A549 (cell line): ENCODE results near the gene GBP4. TPM values are rescaled to one million over a fixed set of nuclear protein-coding genes. Genes with fewer than 3 reads are reported as not detected.

Source experiments
- ATAC-seq, 2 experiments: fragments of 200-7000 bp in 1 of 2; fragments of >200 bp in 1 of 2; cut with Nextera tagmentation in 1 of 2; cut with Tn5 transposase in 1 of 2; 3 replicates each; pipeline versions ENCODE4 v1.8.0 to v1.9.1; 2018 to 2020; ENCODE audit warnings: mild to moderate bottlenecking in 1 of 2, moderate library complexity in 1 of 2
- CTCF ChIA-PET: fragments of 300-600 bp; sonication (Branson Sonifier 250); formaldehyde crosslinking; extraction: SDS; loops from one replicate; lab custom pipeline; 2021; ENCODE audit warnings: antibody characterized with exemption, inconsistent platforms; lab: Yijun Ruan, JAX
- POLR2A ChIA-PET: fragments of 350-600 bp; formaldehyde crosslinking; extraction: SDS; loops from one replicate; lab custom pipeline; 2021; ENCODE audit warnings: antibody characterized with exemption, inconsistent platforms; lab: Yijun Ruan, JAX
- DNase-seq, 2 experiments: peaks; one replicate each; pipeline versions ENCODE4 v3.0.0 to v3.0.0-alpha.2; 2011 to 2016; ENCODE audit warnings: low read depth in 1 of 2, low spot score in 1 of 2
- FAIRE-seq: peaks from 2 replicates; lab custom pipeline; 2011; peaks lifted over from hg19 to GRCh38; lab: Jason Lieb, UNC
- H3K27ac ChIP-seq, 2 experiments: fragments of >200 bp; sonication (Bioruptor Twin); formaldehyde crosslinking; 3 replicates each; pipeline ENCODE4 v1.5.1; 2016 to 2017
- H3K4me1 ChIP-seq: fragments of >200 bp; sonication (Bioruptor Twin); formaldehyde crosslinking; 3 replicates; pipeline ENCODE4 v1.6.1; 2016
- H3K4me2 ChIP-seq: fragments of >200 bp; sonication (Bioruptor Twin); formaldehyde crosslinking; 3 replicates; pipeline ENCODE4 v1.6.1; 2016
- H3K4me3 ChIP-seq: fragments of >200 bp; sonication (Bioruptor Twin); formaldehyde crosslinking; 3 replicates; pipeline ENCODE4 v1.5.1; 2016
- H3K9me3 ChIP-seq: fragments of >200 bp; sonication (Bioruptor Twin); formaldehyde crosslinking; 3 replicates; pipeline ENCODE4 v1.6.1; 2016
- ATOH8 ChIP-seq: fragments of 250-450 bp; sonication (Bioruptor Pico); IDR thresholded peaks from 2 replicates; pipeline ENCODE4 v1.5.0; 2020; ENCODE audit warnings: low read depth, mild to moderate bottlenecking, moderate library complexity
- CBX2 ChIP-seq: fragments of 200-600 bp; sonication (generic); IDR thresholded peaks from 2 replicates; pipeline ENCODE4 v1.6.1; 2016; ENCODE audit warnings: low read depth, mild to moderate bottlenecking, borderline replicate concordance
- CHD2 ChIP-seq: fragments of 150-350 bp; IDR thresholded peaks from 2 replicates; pipeline ENCODE4 v1.6.1; 2014; ENCODE audit warnings: low read length; ENCODE audit not compliant: partially characterized antibody
- CHD4 ChIP-seq: fragments of 200-600 bp; sonication (generic); IDR thresholded peaks from 2 replicates; pipeline ENCODE4 v1.6.1; 2016; ENCODE audit warnings: antibody characterized with exemption, mild to moderate bottlenecking, borderline replicate concordance
- EHMT2 ChIP-seq: fragments of 200-600 bp; sonication (generic); IDR thresholded peaks from 2 replicates; pipeline ENCODE4 v1.6.1; 2016; ENCODE audit warnings: antibody characterized with exemption, low read depth, mild to moderate bottlenecking, moderate library complexity
- ELK1 ChIP-seq: fragments of 150-350 bp; IDR thresholded peaks from 2 replicates; pipeline ENCODE4 v1.6.1; 2014; ENCODE audit warnings: low read depth, mild to moderate bottlenecking, low read length
- HMGXB4 ChIP-seq: fragments of 250-450 bp; sonication (Bioruptor Pico); IDR thresholded peaks from 2 replicates; pipeline ENCODE4 v1.5.0; 2021; ENCODE audit warnings: mild to moderate bottlenecking, moderate library complexity, borderline replicate concordance
- JUNB ChIP-seq: fragments of >200 bp; sonication (Bioruptor Twin); formaldehyde crosslinking; IDR thresholded peaks from 2 replicates; pipeline ENCODE4 v1.6.1; 2016
- KDM1A ChIP-seq: fragments of 200-600 bp; sonication (generic); IDR thresholded peaks from 2 replicates; pipeline ENCODE4 v1.6.1; 2016; ENCODE audit warnings: low read depth, mild to moderate bottlenecking
- RAD21 ChIP-seq, 2 experiments: fragments of >200 bp in 1 of 2; sonication (Bioruptor Twin) in 1 of 2; formaldehyde crosslinking in 1 of 2; IDR thresholded peaks in 1 of 2; conservative IDR thresholded peaks in 1 of 2; 2 replicates in 1 of 2; 3 replicates in 1 of 2; pipeline ENCODE4 v1.6.1; 2012 to 2018; ENCODE audit warnings: inconsistent platforms in 1 of 2
- RARB ChIP-seq: fragments of 250-450 bp; sonication (Bioruptor Pico); IDR thresholded peaks from 2 replicates; pipeline ENCODE4 v1.8.0; 2021; ENCODE audit warnings: mild to moderate bottlenecking, moderate library complexity
- RCOR1 ChIP-seq: fragments of 150-350 bp; IDR thresholded peaks from 2 replicates; pipeline ENCODE4 v1.6.1; 2014; ENCODE audit warnings: antibody characterized with exemption, low read length, low read depth
- SMC3 ChIP-seq: fragments of >200 bp; sonication (Bioruptor Twin); formaldehyde crosslinking; IDR thresholded peaks from 3 replicates; pipeline ENCODE4 v1.6.1; 2018; ENCODE audit warnings: inconsistent platforms
- TFCP2L1 ChIP-seq: fragments of 250-450 bp; sonication (Bioruptor Pico); IDR thresholded peaks from 2 replicates; pipeline ENCODE4 v1.5.0; 2021; ENCODE audit warnings: mild to moderate bottlenecking
- WGBS: methylation state at CpG from one replicate; pipeline ENCODE4 v1.1.6; 2017; ENCODE audit errors: missing lambda C conversion rate; 5-methylcytosine and 5-hydroxymethylcytosine counted together
- polyA plus RNA-seq, 4 experiments: library from polyadenylated mRNA; depleted of rRNA in 3 of 4; stranded (reverse); fragments of >200 nt; fragmentation: RNase III in 1 of 4; extraction: RNeasy Plus Mini Kit Qiagen cat#74134 plus additional on column Dnase treatment in 1 of 4; gene quantifications; 2 replicates in 3 of 4; 3 replicates in 1 of 4; pipeline ENCODE4 v1.2.3, GENCODE V29; 2011 to 2017

Gene GBP4
- polyA plus RNA-seq, 2 of the 4 experiments (the other 2 are of a cell fraction): not detected

- no peak for TF ChIP-seq HMGXB4
Observed at GRCh38 chr1:89211035-89211634, 12.4 kb upstream of the GBP4 start (continued).

- Histone ChIP-seq H3K4me1 (no peaks in the 10 kb centered on the region), H3K9me3 (no peaks in the 10 kb centered on the region), H3K27ac (no peak overlapping the region), H3K4me3 (no peak overlapping the region)
- ChIA-PET POLR2A (no interaction called here), CTCF (no interaction called here)
- ATAC-seq: no peak
- no peak for DNase-seq
- no peak for FAIRE-seq
- no peak for TF ChIP-seq CHD4
- TF ChIP-seq JUNB: no peak
- no peak for TF ChIP-seq SMC3
- TF ChIP-seq RARB (CRISPR knock-in tag): no peak
- TF ChIP-seq, all 56 proteins: peak for 0
- H3K4me2 ChIP-seq: no peak overlapping the region
- WGBS: 13% methylated on average over 3 of the region's 3 CpGs
Observed at GRCh38 chr1:89206373-89206772, 7.6 kb upstream of the GBP4 start.

- ATAC-seq (no peak), DNase-seq (no peak), FAIRE-seq (no peak)
- CTCF ChIA-PET: no interaction called here
- WGBS: 5% methylated on average over 1 of the region's 1 CpG
- H3K4me2 ChIP-seq: no peak overlapping the region
- no peak for TF ChIP-seq ATOH8
- no peak for TF ChIP-seq RAD21 (conservative IDR thresholded peaks at IDR 0.05 in 1 of 2, IDR thresholded peaks at IDR 0.05 in 1 of 2)
- no peak for TF ChIP-seq CBX2
- no peak for TF ChIP-seq CHD2
- TF ChIP-seq KDM1A: no peak
- TF ChIP-seq EHMT2: no peak
- no peak for TF ChIP-seq ELK1
- no peak overlapping the region for H3K4me3 ChIP-seq
- no peak overlapping the region for H3K27ac ChIP-seq
- no peaks in the 10 kb centered on the region for H3K9me3 ChIP-seq
- no peaks in the 10 kb centered on the region for H3K4me1 ChIP-seq
- POLR2A ChIA-PET: no interaction called here
Observed at GRCh38 chr1:89203166-89203565, 4.4 kb upstream of the GBP4 start.

GRCh38 chr1:89201106-89201794 is 2.5 kb upstream of the GBP4 start:
- 9% methylated on average over 4 of the region's 4 CpGs for WGBS
- Histone ChIP-seq H3K4me1 (no peaks in the 10 kb centered on the region), H3K27ac (no peak overlapping the region), H3K9me3 (no peaks in the 10 kb centered on the region), H3K4me2 (no peak overlapping the region), H3K4me3 (no peak overlapping the region)
- no peak for DNase-seq
- ATAC-seq: no peak
- ChIA-PET CTCF (no interaction called here), POLR2A (no interaction called here)
- FAIRE-seq: no peak
- TF ChIP-seq TFCP2L1 (CRISPR knock-in tag) (no peak), KDM1A (no peak), RCOR1 (no peak)
